ENCODE results near the gene ILF2. TPM values are rescaled to one million over a fixed set of nuclear protein-coding genes. Genes with fewer than 3 reads are reported as not detected.

ILF2 gene
- total and polyA plus RNA-seq, 2 donors (not counting 1 experiment from before 2014, with no cell fraction given) = 89.8 to 94.0 TPM

DNA sequence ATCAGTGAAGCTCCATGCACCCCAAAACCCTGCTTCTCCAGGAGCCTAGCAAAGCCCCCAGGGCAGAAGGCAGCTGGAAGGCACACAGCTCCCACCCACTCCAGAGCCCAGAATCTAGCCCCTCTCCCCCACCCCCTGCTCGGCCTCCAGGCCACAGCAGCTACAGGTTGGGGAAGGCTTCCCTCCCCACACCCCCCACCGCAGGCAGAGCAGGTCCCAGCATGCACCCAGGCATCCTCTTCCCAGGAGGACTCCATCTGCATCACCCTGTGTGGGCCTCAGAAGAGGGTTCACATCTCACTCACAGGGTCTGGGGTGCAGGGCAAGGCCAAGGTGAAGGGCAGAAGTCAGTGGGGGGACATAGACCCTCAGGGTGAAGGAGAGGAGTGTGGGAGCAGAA lies 55.4 kb downstream of the ILF2 start:
- intact Hi-C loops (cut with micrococcal nuclease) = no loop called here
- no CpG with 5 or more reads among the region's 2 CpGs for WGBS (ENCODE audit: insufficient coverage)
- H3K4me2 ChIP-seq (replicated peaks; ENCODE audit: low read depth, low read length, poor library complexity, severe bottlenecking) = no peak overlapping the region

GRCh38 chr1:153614906-153615305 lies 55.9 kb downstream of the ILF2 start:
- no peak overlapping the region for H3K4me2 ChIP-seq (replicated peaks; ENCODE audit: low read depth, low read length, poor library complexity, severe bottlenecking)
- 100% methylated on average over 3 of the region's 7 CpGs for WGBS (ENCODE audit: insufficient coverage)
- CTCF ChIA-PET = interaction anchor here (1.0 to 1.3 kb wide), 2 partner anchors 10 to 46 kb away, joined by 3 read pairs; no protein-coding TSS in a partner anchor

More for the DNA sequence above, 55.4 kb downstream of the ILF2 start:
- Mint-ChIP-seq H3K9me3 (ENCODE audit: insufficient read depth) (no peaks in the 10 kb centered on the region), H3K27ac (no peak overlapping the region), H3K4me3 (no peak overlapping the region), H3K4me1 (no peaks in the 10 kb centered on the region), H3K27me3 (no peaks in the 10 kb centered on the region)
- Histone ChIP-seq H4K20me1 (ENCODE audit: control insufficient read depth, insufficient read depth, low read length, poor library complexity, severe bottlenecking) (no peaks in the 10 kb centered on the region), H3K27me3 (replicated peaks in 1 of 4; ENCODE audit: control extremely low read depth in 1 of 4, control insufficient read depth in 3 of 4, insufficient read depth in 4 of 4, low read length in 3 of 4) (no peaks in the 10 kb centered on the region), H3K36me3 (replicated peaks in 1 of 2; ENCODE audit: control extremely low read depth in 1 of 2, control insufficient read depth in 1 of 2, extremely low read depth in 1 of 2, insufficient read depth in 2 of 2, low read length in 1 of 2) (no peaks in the 10 kb centered on the region), H2AFZ (ENCODE audit: insufficient read depth, low read depth, low read length, poor library complexity, severe bottlenecking) (no peak overlapping the region), H3K4me1 (ENCODE audit: control insufficient read depth in 2 of 2, insufficient read depth in 2 of 2, low read length in 2 of 2) (peaks cover 10% of the 10 kb centered on the region in 2 donors), H3K79me2 (ENCODE audit: control insufficient read depth, insufficient read depth, low read length) (no peaks in the 10 kb centered on the region), H3K9ac (ENCODE audit: low read length) (no peak overlapping the region), H3K4me3 (ENCODE audit: control extremely low read depth in 1 of 5, extremely low read depth in 1 of 5, insufficient read depth in 1 of 5, low read depth in 2 of 5, low read length in 4 of 5) (no peak overlapping the region), H3K27ac (ENCODE audit: low read length in 2 of 2) (no peak overlapping the region), H3K9me3 (ENCODE audit: control extremely low read depth in 1 of 3, control insufficient read depth in 2 of 3, insufficient read depth in 1 of 3, low read length in 2 of 3) (no peaks in the 10 kb centered on the region)
- TF ChIP-seq EZH2 (IDR thresholded peaks at IDR 0.05; ENCODE audit: borderline replicate concordance, insufficient read depth, low read depth, low read length, poor library complexity, severe bottlenecking) = no peak
- TF ChIP-seq, protein P1, sequence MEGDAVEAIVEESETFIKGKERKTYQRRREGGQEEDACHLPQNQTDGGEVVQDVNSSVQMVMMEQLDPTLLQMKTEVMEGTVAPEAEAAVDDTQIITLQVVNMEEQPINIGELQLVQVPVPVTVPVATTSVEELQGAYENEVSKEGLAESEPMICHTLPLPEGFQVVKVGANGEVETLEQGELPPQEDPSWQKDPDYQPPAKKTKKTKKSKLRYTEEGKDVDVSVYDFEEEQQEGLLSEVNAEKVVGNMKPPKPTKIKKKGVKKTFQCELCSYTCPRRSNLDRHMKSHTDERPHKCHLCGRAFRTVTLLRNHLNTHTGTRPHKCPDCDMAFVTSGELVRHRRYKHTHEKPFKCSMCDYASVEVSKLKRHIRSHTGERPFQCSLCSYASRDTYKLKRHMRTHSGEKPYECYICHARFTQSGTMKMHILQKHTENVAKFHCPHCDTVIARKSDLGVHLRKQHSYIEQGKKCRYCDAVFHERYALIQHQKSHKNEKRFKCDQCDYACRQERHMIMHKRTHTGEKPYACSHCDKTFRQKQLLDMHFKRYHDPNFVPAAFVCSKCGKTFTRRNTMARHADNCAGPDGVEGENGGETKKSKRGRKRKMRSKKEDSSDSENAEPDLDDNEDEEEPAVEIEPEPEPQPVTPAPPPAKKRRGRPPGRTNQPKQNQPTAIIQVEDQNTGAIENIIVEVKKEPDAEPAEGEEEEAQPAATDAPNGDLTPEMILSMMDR (IDR thresholded peaks at IDR 0.05) = no peak
- DNase-seq = no peak
- no peak for ATAC-seq (ENCODE audit: low read depth)
- POLR2A ChIA-PET = no interaction called here
- CTCF ChIA-PET = interaction anchor here (1.0 to 1.3 kb wide), 2 partner anchors 11 to 47 kb away, joined by 3 read pairs; no protein-coding TSS in a partner anchor

More at GRCh38 chr1:153614906-153615305, 55.9 kb downstream of the ILF2 start:
- Mint-ChIP-seq H3K27ac (no peak overlapping the region), H3K4me1 (no peaks in the 10 kb centered on the region), H3K9me3 (ENCODE audit: insufficient read depth) (no peaks in the 10 kb centered on the region), H3K4me3 (no peak overlapping the region), H3K27me3 (no peaks in the 10 kb centered on the region)
- H3K4me1 ChIP-seq (ENCODE audit: control insufficient read depth in 2 of 2, insufficient read depth in 2 of 2, low read length in 2 of 2) = peaks cover 10% of the 10 kb centered on the region in 2 donors
- no peak overlapping the region for H3K4me3 ChIP-seq (ENCODE audit: control extremely low read depth in 1 of 5, extremely low read depth in 1 of 5, insufficient read depth in 1 of 5, low read depth in 2 of 5, low read length in 4 of 5)
- no peaks in the 10 kb centered on the region for H4K20me1 ChIP-seq (ENCODE audit: control insufficient read depth, insufficient read depth, low read length, poor library complexity, severe bottlenecking)
- POLR2A ChIA-PET = no interaction called here
- TF ChIP-seq, protein P1 (IDR thresholded peaks at IDR 0.05) = no peak
- TF ChIP-seq EZH2 (IDR thresholded peaks at IDR 0.05; ENCODE audit: borderline replicate concordance, insufficient read depth, low read depth, low read length, poor library complexity, severe bottlenecking) = no peak
- H3K27me3 ChIP-seq (replicated peaks in 1 of 4; ENCODE audit: control extremely low read depth in 1 of 4, control insufficient read depth in 3 of 4, insufficient read depth in 4 of 4, low read length in 3 of 4) = no peaks in the 10 kb centered on the region
- intact Hi-C loops (cut with micrococcal nuclease) = no loop called here
- no peaks in the 10 kb centered on the region for H3K36me3 ChIP-seq (replicated peaks in 1 of 2; ENCODE audit: control extremely low read depth in 1 of 2, control insufficient read depth in 1 of 2, extremely low read depth in 1 of 2, insufficient read depth in 2 of 2, low read length in 1 of 2)
- H3K79me2 ChIP-seq (ENCODE audit: control insufficient read depth, insufficient read depth, low read length) = no peaks in the 10 kb centered on the region
- H3K9me3 ChIP-seq (ENCODE audit: control extremely low read depth in 1 of 3, control insufficient read depth in 2 of 3, insufficient read depth in 1 of 3, low read length in 2 of 3) = no peaks in the 10 kb centered on the region
- H2AFZ ChIP-seq (ENCODE audit: insufficient read depth, low read depth, low read length, poor library complexity, severe bottlenecking) = no peak overlapping the region
- H3K9ac ChIP-seq (ENCODE audit: low read length) = no peak overlapping the region
- DNase-seq (no peak), ATAC-seq (ENCODE audit: low read depth) (no peak)
- H3K27ac ChIP-seq (ENCODE audit: low read length in 2 of 2) = no peak overlapping the region

Measured in B cell (primary cell).